NCI-H1694 (cell line): Measurements from ENCODE around the gene MYO15A.

ENCODE experiments used
- DNase-seq: peaks from one replicate; lab custom pipeline; 2025; lab: John Stamatoyannopoulos, UW

MYO15A gene

GRCh38 chr17:18224053-18224386, 115.5 kb downstream of the MYO15A start:
- DNase-seq = no peak

- no peak for DNase-seq
These were observed 116.0 kb downstream of the MYO15A start for GRCh38 chr17:18224387-18225120.

GRCh38 chr17:18225121-18225641, 116.6 kb downstream of the MYO15A start, which contains the start of gene LLGL1:
Gene LLGL1, plus strand, starts transcription at chr17:18225635. Its CDS starts 48 bp downstream, at chr17:18225683.
- DNase-seq = peak; percentile 90

GRCh38 chr17:18225642-18226283, 117.2 kb downstream of the MYO15A start:
- DNase-seq = no peak

- DNase-seq = no peak
These were observed 117.9 kb downstream of the MYO15A start for GRCh38 chr17:18226284-18226945.

- DNase-seq = no peak
These were observed 119.1 kb downstream of the MYO15A start for GRCh38 chr17:18227635-18228034.

GRCh38 chr17:18228176-18228682, 119.7 kb downstream of the MYO15A start:
- DNase-seq = no peak

- DNase-seq = no peak
These were observed 120.7 kb downstream of the MYO15A start for GRCh38 chr17:18229254-18229653.
